HCT116 (cell line): ENCODE measurements around the gene DPP4. TPM values are rescaled to one million over a fixed set of nuclear protein-coding genes. Genes with fewer than 3 reads are reported as not detected.

Source experiments
- ATAC-seq: fragments of 200-7000 bp; cut with Tn5 transposase; 2 replicates; pipeline ENCODE4 v1.9.1; 2020; ENCODE audit warnings: mild to moderate bottlenecking, moderate library complexity
- BruUV-seq: library from RNA; stranded (reverse); fragments of 400-500 nt; replicated peaks from 2 replicates; lab custom pipeline; 2021; lab: Mats Ljungman, UMichigan
- CTCF ChIA-PET: fragments of 300-600 bp; sonication (Branson Sonifier 250); formaldehyde crosslinking; loops from one replicate; lab custom pipeline; 2021; ENCODE audit warnings: antibody characterized with exemption; lab: Charles Lee
- POLR2A ChIA-PET: fragments of 300-600, 350-600 bp; sonication (Branson Sonifier 250); formaldehyde crosslinking; loops from one replicate; lab custom pipeline; 2021; ENCODE audit warnings: antibody characterized with exemption; lab: Charles Lee
- RAD21 ChIA-PET, 2 experiments: fragments of 300-600 bp; sonication (Branson Sonifier 250); formaldehyde crosslinking; loops; one replicate each; lab custom pipeline; 2023; ENCODE audit warnings: low total read pairs in 2 of 2; ENCODE audit not compliant: uncharacterized antibody in 2 of 2, unreplicated experiment in 2 of 2, low non-redundant PET in 1 of 2; lab: Charles Lee
- DNase-seq: peaks from one replicate; pipeline ENCODE4 v3.0.0-alpha.2; 2010; ENCODE audit warnings: low read depth, low spot score
- H2AFZ ChIP-seq: fragments of 200-600 bp; shearing (Covaris generic), sonication (generic); 2 replicates; pipeline ENCODE4 v1.6.1; 2017; ENCODE audit warnings: low read depth, mixed run types, mixed read lengths, antibody characterized with exemption, low read length; ENCODE audit not compliant: poor library complexity, severe bottlenecking
- H3K27ac ChIP-seq: 2 replicates; pipeline ENCODE4 v1.5.1; 2012; ENCODE audit warnings: low read depth, low read length
- H3K27me3 ChIP-seq: fragments of 200-600 bp; sonication (generic); 2 replicates; pipeline ENCODE4 v1.6.1; 2016; ENCODE audit warnings: mixed run types, low read length, mixed read lengths; ENCODE audit not compliant: insufficient read depth
- H3K36me3 ChIP-seq, 2 experiments: fragments of 200-500 bp in 1 of 2; fragments of 200-600 bp in 1 of 2; sonication (Bioruptor generic) in 1 of 2; sonication (generic) in 1 of 2; 2 replicates each; pipeline versions ENCODE4 v1.5.1 to v1.6.1; 2014 to 2016; ENCODE audit warnings: low read length in 2 of 2, inconsistent platforms in 1 of 2, mixed read lengths in 1 of 2, mixed run types in 1 of 2; ENCODE audit not compliant: insufficient read depth in 2 of 2, control insufficient read depth in 1 of 2
- H3K4me1 ChIP-seq, 2 experiments: fragments of 200-600 bp in 1 of 2; sonication (generic) in 1 of 2; 2 replicates each; pipeline versions ENCODE4 v1.5.1 to v1.6.1; 2012 to 2017; ENCODE audit warnings: low read length in 2 of 2, inconsistent platforms in 1 of 2, mild to moderate bottlenecking in 1 of 2, mixed read lengths in 1 of 2, mixed run types in 1 of 2, moderate library complexity in 1 of 2; ENCODE audit not compliant: insufficient read depth in 2 of 2, control insufficient read depth in 1 of 2
- H3K4me2 ChIP-seq: fragments of 200-600 bp; sonication (generic); 2 replicates; pipeline ENCODE4 v1.6.1; 2017; ENCODE audit warnings: mixed run types, low read length, mixed read lengths
- H3K4me3 ChIP-seq, 2 experiments: fragments of 200-600 bp in 1 of 2; sonication (generic) in 1 of 2; replicated peaks in 1 of 2; 2 replicates each; pipeline ENCODE4 v1.5.1; 2011 to 2016; ENCODE audit warnings: low read length in 2 of 2, control low read depth in 1 of 2, low read depth in 1 of 2, mild to moderate bottlenecking in 1 of 2, mixed read lengths in 1 of 2, mixed run types in 1 of 2
- H3K79me2 ChIP-seq: fragments of 200-600 bp; sonication (generic); 2 replicates; pipeline ENCODE4 v1.6.1; 2017; ENCODE audit warnings: mild to moderate bottlenecking, mixed run types, low read length, moderate library complexity, mixed read lengths; ENCODE audit not compliant: insufficient read depth
- H3K9ac ChIP-seq: fragments of 200-600 bp; sonication (generic); 2 replicates; pipeline ENCODE4 v1.6.1; 2016; ENCODE audit warnings: low read length, mixed read lengths
- H3K9me2 ChIP-seq: fragments of 200-600 bp; sonication (generic), shearing (Covaris generic); 2 replicates; pipeline ENCODE4 v1.6.1; 2017; ENCODE audit warnings: mixed run types, mild to moderate bottlenecking, moderate library complexity; ENCODE audit not compliant: insufficient read depth
- H3K9me3 ChIP-seq, 2 experiments: fragments of 200-500 bp in 1 of 2; fragments of 200-600 bp in 1 of 2; sonication (Bioruptor generic) in 1 of 2; sonication (generic) in 1 of 2; 2 replicates each; pipeline ENCODE4 v1.6.1; 2014 to 2017; ENCODE audit warnings: low read length in 2 of 2, mixed read lengths in 2 of 2, inconsistent platforms in 1 of 2, low read depth in 1 of 2, mild to moderate bottlenecking in 1 of 2, mixed run types in 1 of 2, moderate library complexity in 1 of 2; ENCODE audit not compliant: control insufficient read depth in 1 of 2, insufficient read depth in 1 of 2
- H4K20me1 ChIP-seq: fragments of 200-600 bp; sonication (generic), shearing (Covaris generic); 2 replicates; pipeline ENCODE4 v1.6.1; 2017; ENCODE audit warnings: mixed run types, mild to moderate bottlenecking, moderate library complexity; ENCODE audit not compliant: insufficient read depth
- CBX3 ChIP-seq: IDR thresholded peaks from 2 replicates; pipeline ENCODE4 v1.6.1; 2012; ENCODE audit warnings: low read depth
- CEBPB ChIP-seq: IDR thresholded peaks from 2 replicates; pipeline ENCODE4 v1.6.1; 2012; ENCODE audit warnings: low read depth
- EGR1 ChIP-seq: IDR thresholded peaks from 2 replicates; pipeline ENCODE4 v1.6.1; 2012; ENCODE audit warnings: low read depth
- ELF1 ChIP-seq: IDR thresholded peaks from 2 replicates; pipeline ENCODE4 v1.6.1; 2012; ENCODE audit warnings: low read depth, borderline replicate concordance
- EZH2 ChIP-seq: fragments of 200-600 bp; sonication (generic); IDR thresholded peaks from 2 replicates; pipeline ENCODE4 v1.6.1; 2017; ENCODE audit warnings: antibody characterized with exemption, mixed run types
- FOSL1 ChIP-seq: IDR thresholded peaks from 2 replicates; pipeline ENCODE4 v1.6.1; 2012; ENCODE audit warnings: low read depth
- JUND ChIP-seq: IDR thresholded peaks from 2 replicates; pipeline ENCODE4 v1.6.1; 2012
- POLR2A ChIP-seq: IDR thresholded peaks from 2 replicates; pipeline ENCODE4 v1.7.0; 2011; ENCODE audit warnings: borderline replicate concordance; ENCODE audit not compliant: insufficient read depth, insufficient read length; ENCODE audit errors: extremely low read depth
- POLR2AphosphoS5 ChIP-seq: IDR thresholded peaks from 2 replicates; pipeline ENCODE4 v1.6.1; 2011; ENCODE audit warnings: mild to moderate bottlenecking, low read depth, low read length, moderate library complexity
- RAD21 ChIP-seq: IDR thresholded peaks from 2 replicates; pipeline ENCODE4 v1.6.1; 2012; ENCODE audit warnings: low read depth, mild to moderate bottlenecking
- SIN3A ChIP-seq: IDR thresholded peaks from 2 replicates; pipeline ENCODE4 v1.6.1; 2012; ENCODE audit warnings: low read depth
- SP1 ChIP-seq: IDR thresholded peaks from 2 replicates; pipeline ENCODE4 v1.6.1; 2012; ENCODE audit warnings: low read depth
- SRF ChIP-seq: IDR thresholded peaks from 2 replicates; pipeline ENCODE4 v1.6.1; 2012; ENCODE audit warnings: low read depth
- YY1 ChIP-seq: IDR thresholded peaks from 2 replicates; pipeline ENCODE4 v1.6.1; 2011; ENCODE audit warnings: low read length, low read depth, moderate library complexity, mild to moderate bottlenecking; ENCODE audit not compliant: insufficient replicate concordance; ENCODE audit errors: extremely low read depth
- ZFX ChIP-seq: fragments of 450-650 bp; IDR thresholded peaks from 2 replicates; pipeline ENCODE4 v1.6.1; 2017
- intact Hi-C: fragments of 100-400 bp; cut with micrococcal nuclease; formaldehyde crosslinking; loops from 2 replicates; pipeline ENCODE4 v1.10.0; 2022
- total RNA-seq: library from RNA; stranded (reverse); gene quantifications from one replicate; pipeline ENCODE4 v1.2.1, GENCODE V29; 2021; ENCODE audit not compliant: unreplicated experiment
- TF ChIP-seq, protein P1 (sequence below): IDR thresholded peaks from 2 replicates; pipeline ENCODE4 v1.6.1; 2012
- TF ChIP-seq, protein P2 (sequence below): IDR thresholded peaks from 2 replicates; pipeline ENCODE4 v1.6.1; 2012
- TF ChIP-seq, protein P3 (sequence below): IDR thresholded peaks from 2 replicates; pipeline ENCODE4 v1.6.1; 2011; ENCODE audit warnings: mild to moderate bottlenecking, low read length, moderate library complexity; ENCODE audit not compliant: insufficient replicate concordance; ENCODE audit errors: extremely low read depth

The DPP4 gene
- total RNA-seq, 1 experiment from 2014 or later = 3.6 TPM

DNA sequence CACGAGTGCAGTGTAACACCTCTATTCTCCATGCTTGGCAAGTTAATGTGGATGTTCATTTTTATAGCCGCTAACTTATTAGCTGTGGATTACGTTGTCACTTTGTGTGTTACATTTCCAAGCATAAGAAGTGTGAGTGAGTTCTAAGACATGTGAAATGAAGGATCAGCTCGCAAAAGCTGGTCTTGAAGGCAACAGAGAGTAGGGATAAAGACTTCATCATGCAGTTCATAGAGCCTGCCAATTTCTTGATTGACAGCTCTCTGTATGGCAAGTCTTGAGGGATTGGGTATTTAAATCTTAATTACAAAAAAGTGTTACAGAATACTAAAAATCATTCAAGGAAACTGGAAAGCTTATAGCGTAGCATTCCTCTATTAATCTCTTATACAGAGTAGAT, 25.8 kb upstream of the DPP4 start:
- no peak overlapping the region for H3K27ac ChIP-seq
- RAD21 ChIA-PET = no interaction called here
- no TSS peak for BruUV-seq
- no peak for DNase-seq
- no peaks in the 10 kb centered on the region; a peak in 1 of 4 replicates for H3K4me1 ChIP-seq
- H3K4me3 ChIP-seq = no peak overlapping the region
- no peak overlapping the region for H3K4me2 ChIP-seq
- no peaks in the 10 kb centered on the region for H4K20me1 ChIP-seq
- no peaks in the 10 kb centered on the region for H3K9me2 ChIP-seq
- H3K9me3 ChIP-seq = no peaks in the 10 kb centered on the region
- H3K27me3 ChIP-seq = no peaks in the 10 kb centered on the region
- CTCF ChIA-PET = no interaction called here
- H2AFZ ChIP-seq = no peak overlapping the region
- intact Hi-C loops = no loop called here
- no peak for ATAC-seq
- no peak overlapping the region for H3K9ac ChIP-seq
- no peaks in the 10 kb centered on the region for H3K36me3 ChIP-seq
- no peaks in the 10 kb centered on the region for H3K79me2 ChIP-seq
- POLR2A ChIA-PET = no interaction called here
- TF ChIP-seq SRF (no peak), POLR2A (no peak), YY1 (no peak), EZH2 (no peak), SIN3A (no peak), ELF1 (no peak)
- TF ChIP-seq, protein P1, sequence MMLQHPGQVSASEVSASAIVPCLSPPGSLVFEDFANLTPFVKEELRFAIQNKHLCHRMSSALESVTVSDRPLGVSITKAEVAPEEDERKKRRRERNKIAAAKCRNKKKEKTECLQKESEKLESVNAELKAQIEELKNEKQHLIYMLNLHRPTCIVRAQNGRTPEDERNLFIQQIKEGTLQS = no peak

DNA sequence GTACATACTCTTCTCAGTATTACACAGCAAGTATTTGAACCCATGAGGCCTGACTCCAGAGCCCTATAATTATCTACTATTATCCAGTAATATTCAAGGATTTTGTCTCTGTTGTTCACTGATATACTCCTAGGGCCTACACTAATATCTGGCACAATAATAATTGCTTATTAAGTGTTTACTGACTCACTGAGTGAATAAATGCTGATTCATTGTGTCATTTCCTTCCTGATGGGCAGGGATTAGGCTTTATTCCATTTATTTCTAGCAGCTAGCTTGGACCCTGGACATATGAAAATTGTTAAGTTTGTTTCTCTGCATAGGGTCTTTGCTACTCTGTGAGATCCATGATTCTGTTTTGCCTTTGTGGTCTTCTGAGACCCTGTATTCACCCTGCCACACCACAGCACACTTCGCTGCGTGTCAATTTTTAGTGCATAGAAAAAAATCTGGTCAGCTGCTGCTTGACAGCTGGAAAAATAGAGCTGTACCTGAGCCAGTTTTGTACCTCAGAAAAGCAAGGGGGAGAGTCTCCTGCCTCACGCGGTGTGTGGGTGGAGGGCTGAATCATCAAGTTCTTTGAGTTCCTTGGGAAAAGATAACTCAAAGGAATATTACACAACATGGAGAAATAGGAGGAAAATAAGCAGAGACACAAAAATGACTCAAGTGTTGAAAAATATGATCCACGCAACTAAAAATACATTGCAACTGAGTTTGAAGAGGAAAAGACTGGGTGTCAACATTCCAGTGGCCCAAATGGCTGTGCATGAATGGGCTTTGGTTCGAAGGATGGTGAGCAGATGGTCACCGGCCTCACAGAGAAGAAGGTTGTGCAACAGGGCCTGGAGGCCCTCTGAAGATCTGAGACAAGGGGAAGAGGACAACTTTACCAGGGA, 18.9 kb upstream of the DPP4 start:
- H3K9me2 ChIP-seq = no peaks in the 10 kb centered on the region
- intact Hi-C loops = no loop called here
- peak; percentile 60 for DNase-seq
- ChIA-PET CTCF (no interaction called here), RAD21 (no interaction called here), POLR2A (no interaction called here)
- H2AFZ ChIP-seq = peak overlapping the region; percentile 69
- peaks cover 39 to 47% of the 10 kb centered on the region in 2 experiments for H3K4me1 ChIP-seq
- H3K36me3 ChIP-seq = no peaks in the 10 kb centered on the region
- H3K4me3 ChIP-seq = no peak overlapping the region
- no peaks in the 10 kb centered on the region for H3K9me3 ChIP-seq
- no peak overlapping the region; the same call in 1 of the 2 replicates for H3K27ac ChIP-seq
- no peaks in the 10 kb centered on the region for H4K20me1 ChIP-seq
- H3K4me2 ChIP-seq = peak overlapping the region; percentile 40
- no peaks in the 10 kb centered on the region for H3K27me3 ChIP-seq
- H3K79me2 ChIP-seq = no peaks in the 10 kb centered on the region
- no peak overlapping the region for H3K9ac ChIP-seq
- peak; percentile 20; the same call in 1 of the 2 replicates for ATAC-seq
- TF ChIP-seq POLR2AphosphoS5 (peak; percentile 20; the same call in 1 of the 2 replicates), EGR1 (peak; percentile 98), ZFX (no peak), CBX3 (peak; percentile 67; the same call in 1 of the 2 replicates), POLR2A (no peak), FOSL1 (peak; percentile 75), SP1 (peak; percentile 71), SRF (0 out of 2 replicates have a peak, but pooled peaks have one; percentile 45), SIN3A (0 out of 2 replicates have a peak, but pooled peaks have one; percentile 42), RAD21 (no peak), ELF1 (no peak), JUND (peak; percentile 71), CEBPB (peak; percentile 94)
- TF ChIP-seq, protein P2, sequence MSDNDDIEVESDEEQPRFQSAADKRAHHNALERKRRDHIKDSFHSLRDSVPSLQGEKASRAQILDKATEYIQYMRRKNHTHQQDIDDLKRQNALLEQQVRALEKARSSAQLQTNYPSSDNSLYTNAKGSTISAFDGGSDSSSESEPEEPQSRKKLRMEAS = peak; percentile 56
- TF ChIP-seq, protein P1 = 0 out of 2 replicates have a peak, but pooled peaks have one; percentile 13
- TF ChIP-seq, protein P3, sequence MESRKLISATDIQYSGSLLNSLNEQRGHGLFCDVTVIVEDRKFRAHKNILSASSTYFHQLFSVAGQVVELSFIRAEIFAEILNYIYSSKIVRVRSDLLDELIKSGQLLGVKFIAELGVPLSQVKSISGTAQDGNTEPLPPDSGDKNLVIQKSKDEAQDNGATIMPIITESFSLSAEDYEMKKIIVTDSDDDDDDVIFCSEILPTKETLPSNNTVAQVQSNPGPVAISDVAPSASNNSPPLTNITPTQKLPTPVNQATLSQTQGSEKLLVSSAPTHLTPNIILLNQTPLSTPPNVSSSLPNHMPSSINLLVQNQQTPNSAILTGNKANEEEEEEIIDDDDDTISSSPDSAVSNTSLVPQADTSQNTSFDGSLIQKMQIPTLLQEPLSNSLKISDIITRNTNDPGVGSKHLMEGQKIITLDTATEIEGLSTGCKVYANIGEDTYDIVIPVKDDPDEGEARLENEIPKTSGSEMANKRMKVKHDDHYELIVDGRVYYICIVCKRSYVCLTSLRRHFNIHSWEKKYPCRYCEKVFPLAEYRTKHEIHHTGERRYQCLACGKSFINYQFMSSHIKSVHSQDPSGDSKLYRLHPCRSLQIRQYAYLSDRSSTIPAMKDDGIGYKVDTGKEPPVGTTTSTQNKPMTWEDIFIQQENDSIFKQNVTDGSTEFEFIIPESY = no peak
- BruUV-seq = no TSS peak
